Small intestine (tissue), 7 donors: ENCODE data around the gene HMCN2. TPM values are rescaled to one million over a fixed set of nuclear protein-coding genes. Genes with fewer than 3 reads are reported as not detected.

Source experiments
- DNase-seq, 2 donors: peaks; one replicate each; pipeline versions ENCODE4 v3.0.0 to v3.0.0-alpha.2; 2013
- FAIRE-seq: peaks from 2 replicates; lab custom pipeline; 2012; peaks lifted over from hg19 to GRCh38; lab: Jason Lieb, UNC
- H3K27ac ChIP-seq, 3 donors: one replicate each; pipeline ENCODE4 v1.5.1; 2013; ENCODE audit warnings: low read length in 2 of 3, mild to moderate bottlenecking in 2 of 3, control low read depth in 1 of 3, inconsistent platforms in 1 of 3, low read depth in 1 of 3, moderate library complexity in 1 of 3
- H3K27me3 ChIP-seq, 3 donors: one replicate each; pipeline ENCODE4 v1.6.1; 2013; ENCODE audit warnings: low read length in 3 of 3, inconsistent platforms in 1 of 3; ENCODE audit not compliant: control insufficient read depth in 3 of 3, insufficient read depth in 3 of 3
- H3K36me3 ChIP-seq, 3 donors: one replicate each; pipeline ENCODE4 v1.6.1; 2013; ENCODE audit warnings: low read length in 3 of 3, inconsistent platforms in 1 of 3, low read depth in 1 of 3, mild to moderate bottlenecking in 1 of 3, moderate library complexity in 1 of 3; ENCODE audit not compliant: control insufficient read depth in 3 of 3, insufficient read depth in 2 of 3
- H3K4me1 ChIP-seq, 3 donors: one replicate each; pipeline ENCODE4 v1.6.1; 2013; ENCODE audit warnings: low read length in 2 of 3, inconsistent platforms in 1 of 3, low read depth in 1 of 3, mild to moderate bottlenecking in 1 of 3, moderate library complexity in 1 of 3; ENCODE audit not compliant: control insufficient read depth in 3 of 3, insufficient read depth in 2 of 3
- H3K4me3 ChIP-seq, 3 donors: one replicate each; pipeline ENCODE4 v1.5.1; 2013; ENCODE audit warnings: low read length in 3 of 3, control low read depth in 1 of 3, inconsistent platforms in 1 of 3, low read depth in 1 of 3, mild to moderate bottlenecking in 1 of 3, moderate library complexity in 1 of 3
- H3K9me3 ChIP-seq, 2 donors: one replicate each; pipeline ENCODE4 v1.6.1; 2013; ENCODE audit warnings: low read depth in 1 of 2, low read length in 1 of 2; ENCODE audit not compliant: control insufficient read depth in 2 of 2, insufficient read depth in 1 of 2
- WGBS, 3 donors: extraction: QIAGEN DNeasy Blood & Tissue Kit; methylation state at CpG; one replicate each; pipeline ENCODE4 v1.1.7; 2013; 5-methylcytosine and 5-hydroxymethylcytosine counted together
- polyA plus RNA-seq, 4 donors: library from polyadenylated mRNA; stranded (reverse) in 3 of 4; unstranded in 1 of 4; fragments of 200-250 nt in 3 of 4; fragments of 120-200 nt in 1 of 4; gene quantifications; one replicate each; pipeline versions ENCODE4 v1.2.1 to v1.2.3, GENCODE V29; 2013
- donor health status: healthy with polysubstance abuse.
- donor health status: control.
- donor health status: control.
- donor health status: Bipolar disorder and iron deficiency.
- donor health status: healthy.

The HMCN2 gene
- polyA plus RNA-seq, 4 donors: 1.1 to 19.4 (median 10.6) TPM; not detected in 1

DNA sequence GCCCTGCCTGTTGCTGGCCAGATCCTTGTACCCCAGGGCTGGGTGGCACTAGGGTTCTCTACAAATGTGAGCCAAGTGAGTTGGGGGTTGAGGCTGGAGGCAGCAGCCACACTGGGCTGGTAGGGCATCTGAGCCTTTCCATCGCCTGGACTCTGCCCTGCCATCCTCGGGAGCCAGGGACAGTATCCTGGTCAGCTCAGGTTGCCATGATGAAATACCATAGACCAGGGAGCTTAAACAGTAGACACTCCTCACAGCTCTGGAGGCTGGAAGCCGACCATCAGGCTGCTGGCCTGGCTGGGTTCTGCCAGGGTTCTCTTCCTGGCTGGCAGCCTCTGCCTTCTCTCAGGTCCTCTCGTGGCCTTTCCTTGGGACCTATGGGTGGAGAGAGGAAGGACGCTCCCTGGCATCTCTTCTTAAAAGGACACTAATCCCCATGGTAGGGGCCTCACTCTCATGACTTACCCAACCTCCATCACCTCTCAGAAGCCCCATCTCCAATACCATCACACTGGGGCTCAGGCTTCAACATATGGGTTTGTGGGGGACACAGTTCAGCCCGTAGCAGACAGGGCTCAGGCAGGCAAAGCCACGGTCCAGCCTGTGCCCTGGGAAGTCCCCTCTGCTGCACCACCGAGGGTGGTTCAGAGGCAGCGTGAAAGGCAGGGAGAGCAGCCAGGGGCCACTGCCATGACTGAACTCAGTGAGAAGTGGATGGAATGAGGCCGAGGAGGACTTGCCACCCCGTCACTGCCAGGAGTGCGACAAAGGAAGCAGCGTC, 50.1 kb downstream of the HMCN2 start:
- Histone ChIP-seq H3K27ac (no peak overlapping the region), H3K9me3 (no peaks in the 10 kb centered on the region), H3K4me3 (no peak overlapping the region), H3K36me3 (no peaks in the 10 kb centered on the region), H3K27me3 (peaks cover 0 to 38% (median 4%) of the 10 kb centered on the region in 3 donors), H3K4me1 (no peaks in the 10 kb centered on the region)
- no peak for DNase-seq
- WGBS, 3 donors: 60 to 73% (median 62%) methylated on average over 13 of the region's 13 CpGs
- FAIRE-seq: no peak

- Histone ChIP-seq H3K4me3 (no peak overlapping the region), H3K9me3 (no peaks in the 10 kb centered on the region), H3K27ac (no peak overlapping the region), H3K27me3 (peaks cover 0 to 46% (median 12%) of the 10 kb centered on the region in 3 donors), H3K36me3 (no peaks in the 10 kb centered on the region), H3K4me1 (peaks cover 0 to 3% (median 0%) of the 10 kb centered on the region in 3 donors)
- FAIRE-seq (no peak), DNase-seq (no peak)
- 43 to 67% (median 44%) methylated on average over 8 of the region's 8 CpGs for WGBS, 3 donors
Measured at GRCh38 chr9:130316430-130316829, 50.9 kb downstream of the HMCN2 start.

- Histone ChIP-seq H3K4me1 (peaks cover 0 to 12% (median 0%) of the 10 kb centered on the region in 3 donors), H3K9me3 (no peaks in the 10 kb centered on the region), H3K4me3 (no peak overlapping the region), H3K27ac (no peak overlapping the region), H3K36me3 (no peaks in the 10 kb centered on the region), H3K27me3 (peaks cover 0 to 54% (median 14%) of the 10 kb centered on the region in 3 donors)
- WGBS, 3 donors: 80 to 87% (median 84%) methylated on average over 18 to 19 of the region's 19 CpGs
- no peak for DNase-seq
- no peak for FAIRE-seq
Measured at GRCh38 chr9:130319300-130319699, 53.7 kb downstream of the HMCN2 start.

GRCh38 chr9:130319944-130320712, 54.6 kb downstream of the HMCN2 start:
- Histone ChIP-seq H3K27me3 (peaks cover 0 to 54% (median 14%) of the 10 kb centered on the region in 3 donors), H3K27ac (no peak overlapping the region), H3K36me3 (no peaks in the 10 kb centered on the region), H3K4me3 (no peak overlapping the region), H3K9me3 (no peaks in the 10 kb centered on the region), H3K4me1 (peaks cover 0 to 12% (median 0%) of the 10 kb centered on the region in 3 donors)
- WGBS, 3 donors: 64 to 85% (median 72%) methylated on average over 17 of the region's 17 CpGs
- no peak for DNase-seq
- no peak for FAIRE-seq

DNA sequence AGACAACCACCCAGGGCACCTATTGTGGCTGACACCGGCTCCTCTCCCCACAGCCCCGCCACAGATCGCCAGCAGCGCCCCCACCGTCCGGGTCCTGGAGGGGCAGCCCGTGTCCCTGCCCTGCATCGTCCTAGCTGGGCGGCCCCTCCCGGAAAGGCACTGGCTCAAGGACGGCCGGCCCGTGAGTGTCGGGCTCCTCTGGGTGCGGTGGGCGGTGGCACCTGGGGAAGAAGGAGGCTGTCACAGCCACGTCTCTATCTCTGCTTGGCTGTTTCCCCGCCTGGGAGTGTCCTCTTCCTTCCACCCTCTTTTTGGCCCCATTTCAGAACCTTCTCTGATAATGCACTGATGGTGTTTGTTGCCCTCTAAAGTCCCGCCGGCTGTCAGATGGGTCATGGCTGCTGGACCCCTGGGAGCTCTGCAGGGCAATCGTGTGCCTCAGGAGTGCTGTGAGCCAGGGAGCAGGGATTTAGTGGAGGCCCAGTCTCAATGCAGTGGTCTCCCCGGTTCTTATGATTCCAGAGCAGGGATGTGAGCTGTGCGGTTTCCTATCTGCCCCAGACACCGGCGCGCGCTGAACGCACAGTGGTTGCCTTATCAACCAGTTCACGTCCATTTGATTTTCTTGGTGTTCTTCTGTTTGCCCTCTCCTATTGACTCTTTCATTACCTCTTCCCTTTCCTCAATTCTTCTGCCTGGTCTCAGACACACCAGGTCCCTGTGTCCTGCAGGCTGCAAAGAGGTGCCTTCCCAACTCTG, 55.3 kb downstream of the HMCN2 start:
- Histone ChIP-seq H3K9me3 (no peaks in the 10 kb centered on the region), H3K36me3 (no peaks in the 10 kb centered on the region), H3K4me1 (peaks cover 0 to 12% (median 0%) of the 10 kb centered on the region in 3 donors), H3K27ac (no peak overlapping the region), H3K4me3 (no peak overlapping the region), H3K27me3 (peaks cover 0 to 52% (median 14%) of the 10 kb centered on the region in 3 donors)
- WGBS, 3 donors: 16 to 47% (median 25%) methylated on average over 25 to 29 of the region's 29 CpGs
- DNase-seq (peak; percentile 4 to 25), FAIRE-seq (no peak)

DNA sequence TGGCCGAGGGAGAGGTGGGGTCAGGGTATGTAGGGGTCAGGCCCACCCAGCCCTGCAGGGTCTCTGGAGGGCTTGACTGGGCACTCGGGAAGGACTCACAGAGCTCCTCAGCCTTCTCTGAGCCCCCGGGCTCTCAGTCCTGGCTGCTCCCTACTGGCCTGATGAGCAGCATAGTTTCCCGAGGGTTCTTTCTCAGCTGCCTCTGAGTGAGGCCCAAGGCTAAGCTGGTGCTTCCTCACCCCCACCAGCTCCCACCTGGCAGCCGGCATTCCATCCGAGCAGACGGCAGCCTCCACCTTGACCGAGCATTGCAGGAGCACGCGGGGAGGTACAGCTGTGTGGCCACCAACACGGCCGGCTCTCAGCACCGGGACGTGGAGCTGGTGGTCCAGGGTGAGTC, 56.0 kb downstream of the HMCN2 start:
- Histone ChIP-seq H3K27ac (no peak overlapping the region), H3K27me3 (peaks cover 0 to 51% (median 14%) of the 10 kb centered on the region in 3 donors)

DNA sequence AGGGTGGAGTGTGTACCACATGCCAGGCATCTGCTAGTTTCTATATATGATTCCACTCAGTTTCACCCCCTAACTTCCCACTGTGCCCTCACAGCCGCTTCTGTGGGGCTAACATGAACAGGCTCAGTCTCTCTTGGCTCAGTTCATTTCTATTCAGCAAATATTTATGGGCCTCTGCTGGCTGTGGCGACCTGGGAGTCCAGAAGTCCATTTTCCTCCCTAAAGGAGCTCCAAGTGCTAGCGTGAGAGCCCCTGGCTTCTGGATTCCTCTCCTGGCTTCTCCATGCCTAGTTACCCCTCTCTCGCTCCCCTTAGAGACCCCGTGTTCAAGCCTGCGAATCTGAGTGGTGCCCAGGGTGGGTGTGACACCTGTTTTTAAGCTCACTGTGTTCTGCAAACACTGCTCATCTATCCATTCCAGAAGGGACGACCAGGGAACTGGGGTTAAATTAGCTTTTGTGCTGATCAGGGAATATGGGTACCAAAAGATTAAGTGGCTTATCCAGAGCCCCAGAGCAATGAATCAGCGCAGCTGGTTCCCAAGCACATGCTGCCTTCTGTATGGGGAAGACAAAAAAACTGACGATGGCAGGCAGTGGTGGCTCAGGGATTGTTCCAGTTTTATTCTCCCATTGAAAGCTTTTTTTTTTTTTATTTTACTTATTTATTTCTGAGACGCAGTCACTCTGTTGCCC, 57.6 kb downstream of the HMCN2 start:
- no peak overlapping the region for H3K27ac ChIP-seq
- DNase-seq (peak; percentile 11 to 70), FAIRE-seq (no peak)
- no peak overlapping the region for H3K4me3 ChIP-seq
- peaks cover 0 to 53% (median 14%) of the 10 kb centered on the region in 3 donors for H3K27me3 ChIP-seq
- H3K9me3 ChIP-seq: no peaks in the 10 kb centered on the region
- peaks cover 0 to 23% (median 0%) of the 10 kb centered on the region in 3 donors for H3K4me1 ChIP-seq
- 24 to 59% (median 31%) methylated on average over 10 of the region's 10 CpGs for WGBS, 3 donors
- H3K36me3 ChIP-seq: no peaks in the 10 kb centered on the region

More for the DNA sequence above, 56.0 kb downstream of the HMCN2 start:
- FAIRE-seq (no peak), DNase-seq (no peak)
- H3K4me1 ChIP-seq: peaks cover 0 to 12% (median 0%) of the 10 kb centered on the region in 3 donors
- 70 to 82% (median 79%) methylated on average over 13 to 14 of the region's 14 CpGs for WGBS, 3 donors
- no peaks in the 10 kb centered on the region for H3K36me3 ChIP-seq
- no peaks in the 10 kb centered on the region for H3K9me3 ChIP-seq
- H3K4me3 ChIP-seq: no peak overlapping the region
